RPMI8226 (cell line): ENCODE measurements around the gene TAF4B.
A peak's percentile ranks its signal among the peaks of the same experiment; 100 is the strongest.
"Not testable (repeated sequence)": the region's sequence is repeated elsewhere in the genome, so short reads cannot be mapped to it uniquely, and the experiment has no call there.

Experiments used
- DNase-seq: peaks from one replicate; pipeline ENCODE4 v3.0.0-alpha.2; 2015

Gene TAF4B

DNA sequence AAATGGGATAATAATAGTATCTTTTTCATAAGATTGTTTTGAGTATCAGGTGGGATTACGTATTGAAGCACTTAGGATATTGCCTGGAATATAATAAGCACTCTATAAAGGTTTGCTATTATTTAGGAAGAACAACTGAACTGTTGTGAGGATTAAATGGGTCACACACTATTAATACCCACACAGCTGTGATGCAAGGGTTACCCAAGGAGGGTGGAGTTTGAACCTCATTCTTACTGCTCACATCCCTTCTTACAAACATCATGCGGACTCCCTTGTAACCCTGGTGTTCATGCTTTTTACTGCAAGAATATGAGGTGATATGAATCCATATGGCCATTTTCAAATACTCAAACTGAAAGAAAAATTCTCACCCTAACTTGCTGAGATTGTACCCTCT, 208.6 kb downstream of the TAF4B start:
- no peak for DNase-seq

GRCh38 chr18:26435415-26436095, 209.3 kb downstream of the TAF4B start:
- DNase-seq: no peak

DNA sequence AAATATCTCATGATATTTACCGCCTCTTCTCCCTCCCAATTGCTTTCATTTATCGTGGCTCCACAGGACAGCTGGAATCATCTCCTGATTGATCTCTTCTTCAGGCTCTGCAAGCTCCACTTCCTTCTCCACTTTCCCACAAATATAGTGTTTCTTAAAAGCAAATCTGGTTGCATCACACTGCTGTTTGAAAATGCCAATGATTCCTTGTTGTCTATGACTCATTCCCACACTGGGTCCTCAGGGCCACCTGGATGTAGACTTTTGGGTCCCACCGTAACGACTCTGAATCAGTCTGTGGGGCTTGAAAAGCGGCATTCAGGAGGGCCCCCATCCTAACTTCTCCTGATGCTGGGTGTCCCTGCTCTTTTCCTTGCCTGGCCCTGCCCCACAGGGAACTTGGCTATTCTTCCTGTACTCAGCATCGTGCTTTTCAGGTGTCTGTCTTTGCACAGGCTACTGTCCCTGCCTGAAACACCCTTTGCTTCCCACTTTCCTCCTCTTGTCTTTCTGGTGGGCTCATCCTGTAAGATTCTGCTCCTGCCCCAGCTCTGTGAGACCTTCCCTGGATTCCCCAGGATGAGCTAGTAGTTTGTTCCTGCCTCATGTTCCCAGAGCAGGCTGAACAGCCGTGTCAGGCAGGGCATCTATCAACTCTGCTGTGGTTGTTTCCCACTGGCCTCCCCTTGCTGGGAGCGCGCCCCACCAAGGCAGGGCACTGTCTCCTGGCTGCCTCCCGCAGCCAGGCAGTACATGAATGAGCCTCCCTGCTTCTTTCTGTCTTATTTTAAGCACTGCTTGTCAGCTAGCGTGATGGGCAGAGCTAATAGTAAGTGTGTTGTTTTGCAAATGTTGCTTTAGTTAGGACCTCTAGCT, 210.2 kb downstream of the TAF4B start:
- DNase-seq: no peak

DNA sequence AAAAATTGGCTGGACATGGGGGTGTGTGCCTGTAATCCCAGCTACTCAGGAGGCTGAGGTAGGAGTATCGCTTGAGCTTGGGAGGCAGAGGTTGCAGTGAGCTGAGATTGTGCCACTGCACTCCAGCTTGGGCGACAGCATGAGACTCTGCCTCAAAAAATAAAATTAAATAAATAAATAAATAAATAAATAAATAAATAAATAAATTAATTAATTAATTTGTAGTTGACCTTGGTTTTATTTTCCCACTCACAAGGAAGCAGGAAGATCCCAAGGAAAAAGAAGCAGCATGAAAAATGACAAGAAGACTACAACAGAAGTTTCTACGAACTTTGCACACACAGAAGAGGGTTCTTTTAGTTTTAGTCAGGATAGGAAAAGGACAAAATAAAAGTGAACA, 211.4 kb downstream of the TAF4B start:
- not testable (repeated sequence) for DNase-seq

DNA sequence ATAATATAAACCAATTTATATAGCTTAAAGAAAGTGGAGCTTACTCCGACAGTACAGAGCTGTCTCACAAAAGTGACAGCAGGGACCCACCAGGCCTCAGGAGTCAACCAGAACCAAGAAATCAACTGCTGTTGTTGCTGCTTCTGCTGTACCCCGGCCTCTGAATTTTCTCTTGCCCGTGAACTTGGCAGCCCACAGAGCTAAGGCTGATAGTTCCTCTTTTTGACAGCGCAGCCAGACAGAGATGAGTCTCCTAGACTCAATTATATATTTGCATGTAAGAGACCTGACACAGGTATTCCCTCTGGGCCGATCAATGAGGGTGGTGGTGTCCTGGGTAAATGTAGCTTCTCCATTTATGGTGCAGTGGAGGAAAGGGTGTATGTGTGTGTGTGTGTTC, 212.7 kb downstream of the TAF4B start:
- DNase-seq: peak; percentile 52

- no peak for DNase-seq
These were observed 213.3 kb downstream of the TAF4B start for GRCh38 chr18:26439537-26439936.

DNA sequence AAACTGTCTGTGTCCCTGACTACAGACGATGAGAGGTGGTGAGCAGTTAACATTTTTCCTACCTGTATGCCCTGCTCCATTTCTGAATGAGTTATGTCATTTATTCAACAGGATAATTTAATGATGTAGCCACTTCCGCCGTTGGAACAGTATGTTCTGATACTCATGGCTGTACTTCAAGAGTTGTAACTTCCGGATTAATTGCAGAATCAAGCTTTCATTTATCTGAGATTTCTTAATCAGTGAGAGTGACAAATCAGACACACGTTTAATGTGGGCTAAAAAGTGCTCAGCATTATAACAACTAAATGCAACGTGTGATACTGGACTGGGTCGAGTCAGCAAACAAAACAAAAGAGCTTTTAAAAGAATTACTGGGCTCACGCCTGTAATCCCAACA, 214.4 kb downstream of the TAF4B start:
- DNase-seq: no peak
